T-helper 2 cell (primary cell): ENCODE results near the gene NDUFA8.
A peak's percentile ranks its signal among the peaks of the same experiment; 100 is the strongest.

Experiments
- DNase-seq, 5 experiments: peaks; one replicate each; pipeline versions ENCODE4 v3.0.0 to v3.0.0-alpha.2; 2012 to 2022

NDUFA8 gene

DNA sequence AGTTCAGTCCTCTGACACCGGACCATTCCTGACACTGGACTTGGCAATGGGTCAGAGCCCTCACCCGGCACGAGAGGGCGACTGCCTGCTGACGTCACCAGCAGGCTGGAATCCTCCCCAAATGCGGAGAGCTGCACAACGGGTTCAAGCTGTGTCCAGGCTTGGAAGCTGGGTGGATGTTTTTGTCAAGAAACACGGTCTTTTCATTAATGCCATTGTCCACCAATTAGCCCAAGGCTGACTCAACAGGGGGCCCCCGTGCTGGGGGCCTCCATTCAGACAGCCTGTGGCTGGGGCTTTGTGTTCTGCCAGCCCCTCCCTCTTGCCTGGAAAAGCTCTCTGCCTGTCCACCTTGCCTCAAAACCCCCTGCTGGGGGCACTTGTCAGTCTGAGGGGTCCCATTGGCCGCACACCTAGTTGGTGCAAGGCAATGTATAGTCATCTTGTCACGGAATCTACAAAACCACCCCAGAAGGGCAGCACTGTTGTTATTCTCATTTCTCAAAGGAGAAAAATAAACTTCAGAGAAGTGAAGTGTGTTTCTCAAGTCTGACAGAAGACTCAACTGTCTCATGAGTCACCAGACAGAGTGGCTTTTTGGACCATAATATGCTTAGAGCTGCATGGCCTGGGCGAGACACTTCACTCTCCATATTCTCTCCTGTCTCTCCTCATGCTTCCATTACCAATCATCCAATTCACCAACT is 24.6 kb downstream of the NDUFA8 start:
- DNase-seq = no peak

DNA sequence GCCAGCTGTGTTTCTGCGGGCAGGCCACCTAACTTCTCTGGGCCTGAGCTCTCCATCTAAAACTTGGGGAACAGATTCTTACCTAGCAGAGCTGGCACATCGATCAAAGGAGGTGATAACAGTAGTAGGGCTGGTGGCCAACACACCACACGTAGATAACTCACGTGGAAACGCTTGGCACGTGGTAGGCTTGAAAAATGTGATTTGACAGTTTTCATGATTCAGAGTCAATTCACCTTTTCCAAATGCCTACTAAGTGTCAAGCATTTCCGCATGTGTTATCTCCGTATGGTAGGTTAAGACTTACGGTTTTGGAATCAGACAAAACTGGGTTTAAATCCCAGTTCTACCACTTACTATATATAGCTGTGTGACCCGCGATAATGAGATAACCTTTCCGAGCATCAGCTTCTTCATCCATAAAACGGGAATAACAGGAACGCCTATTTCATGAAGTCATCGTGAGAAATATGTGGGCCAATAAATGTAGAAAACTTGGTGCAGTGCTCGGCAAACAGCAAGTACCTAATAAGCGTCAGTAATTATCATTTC is 25.5 kb downstream of the NDUFA8 start:
- no peak for DNase-seq

DNA sequence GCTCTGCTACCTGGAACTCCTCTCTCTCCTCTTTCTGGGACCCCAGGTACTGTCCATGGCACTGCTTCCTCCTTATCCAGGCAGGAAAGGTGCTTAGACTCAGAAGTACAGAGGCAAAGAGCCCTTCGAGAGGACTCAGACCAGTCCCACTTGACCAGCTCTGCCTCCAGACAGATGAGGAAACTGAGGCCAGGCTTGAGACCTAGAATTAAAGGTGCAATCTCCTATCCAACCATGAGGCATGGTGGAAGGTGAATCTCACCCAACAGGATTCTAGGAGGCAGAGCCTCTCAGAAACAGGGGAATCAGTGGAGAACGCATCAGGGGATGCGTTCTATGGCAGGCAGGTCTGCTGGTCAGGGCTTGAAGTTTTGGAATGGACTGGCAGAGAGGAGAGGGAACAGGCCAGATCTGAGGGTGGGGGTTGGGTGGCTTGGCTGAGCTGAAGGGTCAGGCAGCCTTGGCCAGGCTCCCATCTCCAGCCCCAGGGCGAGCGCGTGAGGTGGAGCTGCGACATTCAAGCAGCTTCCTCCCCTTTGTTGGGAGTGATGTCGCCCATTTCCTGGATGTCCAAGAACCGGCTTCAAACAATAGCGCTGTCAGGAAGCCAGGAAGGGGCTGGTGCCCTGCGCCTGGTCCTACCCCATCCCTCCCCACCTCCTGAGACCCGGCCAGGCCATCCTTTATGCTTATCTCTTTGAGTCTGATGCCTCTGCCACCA is 26.2 kb downstream of the NDUFA8 start:
- DNase-seq = no peak

DNA sequence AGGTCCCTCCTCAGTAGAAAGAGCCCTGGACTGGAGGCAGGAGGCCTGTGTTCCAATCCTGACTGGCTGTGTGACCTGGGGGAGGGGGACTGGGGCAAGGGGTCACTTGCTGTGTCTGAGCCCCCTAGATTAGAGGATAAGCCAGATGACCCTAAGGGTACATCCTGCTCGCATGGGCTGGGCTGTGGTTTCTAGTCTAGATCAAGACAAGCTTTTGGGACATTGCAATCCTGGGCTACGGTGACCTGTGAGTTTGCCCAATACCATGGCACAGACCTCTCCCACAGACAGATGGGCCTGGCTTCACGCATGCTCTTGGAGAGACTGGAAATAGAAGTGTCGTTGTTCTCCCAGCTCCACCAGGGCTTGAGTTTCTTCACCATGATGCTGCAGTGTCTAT is 27.0 kb downstream of the NDUFA8 start:
- DNase-seq = no peak

DNA sequence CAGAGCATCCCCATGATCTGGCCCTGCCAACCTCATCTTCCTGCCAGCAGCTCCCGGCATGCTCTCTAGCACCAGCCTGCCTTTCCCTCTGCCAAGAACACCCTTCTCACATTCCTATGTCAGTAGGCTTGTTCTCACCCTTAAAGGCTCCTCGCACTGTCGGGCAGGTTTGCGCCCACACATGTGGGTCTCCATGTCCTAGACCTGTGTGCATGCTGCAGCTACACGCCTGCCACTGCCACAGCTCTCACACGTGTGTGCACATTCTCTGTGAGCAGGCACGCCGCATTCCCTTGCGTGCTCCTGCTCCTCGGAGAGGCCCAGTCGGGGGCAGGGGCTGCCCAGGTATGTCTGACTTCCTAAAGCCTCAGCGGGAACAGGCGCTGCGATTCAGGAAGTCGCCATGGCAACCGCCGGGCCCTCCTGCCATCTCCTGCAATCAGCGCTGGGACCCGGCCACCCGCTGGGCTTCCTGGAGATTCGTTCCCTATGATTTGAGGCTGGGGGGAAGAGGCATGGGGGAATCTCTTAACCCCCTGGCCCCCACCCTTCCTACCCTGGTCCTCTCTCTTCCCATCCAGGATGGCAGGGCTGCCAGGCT is 28.1 kb downstream of the NDUFA8 start:
- no peak for DNase-seq

DNA sequence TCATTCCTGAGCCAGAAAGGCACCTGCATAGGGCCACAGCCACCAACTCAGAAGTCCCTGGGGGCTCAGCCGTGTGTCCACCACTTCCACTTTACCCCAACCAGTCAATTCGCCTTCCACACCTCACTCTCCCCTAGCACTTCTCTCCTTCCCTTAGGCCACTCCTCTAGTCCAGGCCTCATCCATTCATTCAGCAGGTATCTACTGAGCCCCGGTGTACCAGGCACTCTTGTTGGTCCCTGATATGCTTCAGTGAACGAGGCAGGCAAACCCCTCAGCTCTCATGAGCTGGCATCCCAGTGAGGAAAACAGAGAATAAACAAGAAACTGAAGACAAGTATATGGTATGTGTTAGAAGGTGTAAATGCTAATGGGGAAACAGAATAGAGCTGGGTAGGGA is 28.7 kb downstream of the NDUFA8 start:
- no peak for DNase-seq

DNA sequence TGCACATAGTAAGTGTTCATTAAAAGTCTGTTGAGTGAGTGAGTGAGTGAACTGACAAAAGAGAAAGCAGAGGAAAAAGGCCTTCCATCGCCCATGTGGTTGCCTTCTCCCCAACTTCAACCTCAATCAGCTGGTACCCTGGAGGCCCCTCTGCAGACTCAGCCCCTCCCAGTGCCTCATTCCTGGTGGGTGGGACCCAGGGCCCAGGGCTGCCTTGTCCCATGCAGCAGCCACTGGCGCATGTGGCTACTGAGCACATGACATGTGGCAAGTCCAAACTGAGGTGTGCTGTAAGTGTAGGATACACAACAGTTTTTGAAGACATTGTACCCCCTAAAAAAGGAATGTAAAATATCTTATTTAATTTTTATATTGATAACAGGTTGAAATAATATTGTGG is 29.6 kb downstream of the NDUFA8 start:
- no peak for DNase-seq

DNA sequence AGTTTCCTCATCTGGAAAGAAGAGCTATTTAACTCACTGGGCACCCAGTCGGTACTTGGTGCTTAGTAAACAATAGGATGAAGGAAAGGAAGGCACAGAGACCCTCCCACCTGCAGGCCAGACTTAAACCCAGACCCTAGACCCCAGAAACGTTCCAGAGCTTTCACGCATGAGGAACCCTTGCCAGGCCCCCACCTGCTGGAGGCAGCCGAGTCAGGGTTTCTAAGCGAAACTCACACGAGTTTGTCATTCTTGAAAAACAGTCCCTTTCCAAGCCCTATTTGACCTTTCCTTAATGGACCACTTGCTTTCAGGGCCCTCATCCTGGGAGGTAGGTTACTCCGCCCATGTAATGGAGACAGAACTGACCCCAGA is 30.6 kb downstream of the NDUFA8 start:
- DNase-seq = no peak

DNA sequence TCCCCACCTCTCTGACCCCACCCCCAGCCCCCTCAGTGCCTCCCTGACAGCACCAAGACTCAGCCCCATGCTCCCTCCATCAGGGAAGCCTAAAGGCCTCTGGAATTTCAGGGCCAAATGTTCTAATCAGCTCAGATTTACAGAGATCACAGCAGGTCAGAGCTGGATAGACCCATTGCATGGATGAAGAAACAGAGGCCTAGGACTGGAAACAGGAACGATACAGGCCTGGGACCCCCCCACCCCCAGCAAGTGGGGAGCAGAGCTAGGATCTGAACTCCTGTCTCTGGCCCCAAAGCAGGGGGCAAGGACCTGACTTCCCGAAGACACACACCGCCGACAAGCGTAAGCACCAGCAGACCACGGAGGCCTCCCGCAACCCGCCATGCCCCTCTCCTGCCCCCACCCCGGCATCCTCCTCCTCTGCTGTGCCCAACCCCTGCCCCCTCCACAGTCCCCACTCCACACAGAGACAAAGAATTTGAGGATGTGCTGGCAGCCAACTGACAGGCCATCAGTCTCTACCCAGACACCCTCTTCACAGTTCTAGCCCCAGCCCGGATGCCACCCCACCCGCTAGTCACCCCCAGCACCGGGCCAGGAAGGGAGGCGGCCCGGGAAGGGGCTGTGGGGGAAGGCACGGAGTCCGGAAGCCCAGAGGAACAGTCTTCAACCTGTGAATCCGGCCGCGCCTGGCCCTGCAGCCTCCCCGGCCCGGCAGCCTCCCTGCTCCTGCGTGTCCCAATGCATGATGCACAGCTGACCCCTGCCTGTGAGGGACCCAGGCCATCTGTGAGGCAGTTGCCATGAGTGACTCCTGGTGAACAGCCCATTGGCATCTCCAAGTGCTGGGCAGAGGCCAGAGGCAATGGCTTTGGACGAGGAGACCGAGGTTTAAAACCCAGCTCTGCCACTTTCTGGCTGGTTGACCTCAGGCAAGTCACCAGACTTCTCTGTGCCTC is 31.3 kb downstream of the NDUFA8 start:
- peak in 1 of 5 experiments; percentile 10 for DNase-seq

DNA sequence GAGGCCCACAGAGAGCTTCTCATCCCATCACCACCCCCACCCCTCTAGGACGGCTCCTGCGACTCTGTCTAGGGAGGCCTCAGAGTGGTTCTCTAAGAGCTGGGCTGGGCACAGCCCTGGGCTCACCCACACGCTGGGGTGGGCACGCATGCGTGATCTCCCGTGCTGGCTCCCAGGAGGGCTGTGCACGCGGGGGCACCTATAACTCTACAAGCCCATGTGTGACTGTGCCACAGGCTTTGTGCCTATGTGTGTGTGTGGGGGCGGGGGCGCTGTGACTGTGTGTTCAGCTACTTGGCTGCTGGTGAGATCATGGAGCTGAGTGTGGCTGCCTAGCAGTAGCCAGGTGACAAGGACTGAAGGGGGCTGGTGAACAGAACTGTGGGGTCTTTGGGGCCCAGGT is 32.2 kb downstream of the NDUFA8 start:
- peak in 1 of 5 experiments; percentile 16 for DNase-seq

DNA sequence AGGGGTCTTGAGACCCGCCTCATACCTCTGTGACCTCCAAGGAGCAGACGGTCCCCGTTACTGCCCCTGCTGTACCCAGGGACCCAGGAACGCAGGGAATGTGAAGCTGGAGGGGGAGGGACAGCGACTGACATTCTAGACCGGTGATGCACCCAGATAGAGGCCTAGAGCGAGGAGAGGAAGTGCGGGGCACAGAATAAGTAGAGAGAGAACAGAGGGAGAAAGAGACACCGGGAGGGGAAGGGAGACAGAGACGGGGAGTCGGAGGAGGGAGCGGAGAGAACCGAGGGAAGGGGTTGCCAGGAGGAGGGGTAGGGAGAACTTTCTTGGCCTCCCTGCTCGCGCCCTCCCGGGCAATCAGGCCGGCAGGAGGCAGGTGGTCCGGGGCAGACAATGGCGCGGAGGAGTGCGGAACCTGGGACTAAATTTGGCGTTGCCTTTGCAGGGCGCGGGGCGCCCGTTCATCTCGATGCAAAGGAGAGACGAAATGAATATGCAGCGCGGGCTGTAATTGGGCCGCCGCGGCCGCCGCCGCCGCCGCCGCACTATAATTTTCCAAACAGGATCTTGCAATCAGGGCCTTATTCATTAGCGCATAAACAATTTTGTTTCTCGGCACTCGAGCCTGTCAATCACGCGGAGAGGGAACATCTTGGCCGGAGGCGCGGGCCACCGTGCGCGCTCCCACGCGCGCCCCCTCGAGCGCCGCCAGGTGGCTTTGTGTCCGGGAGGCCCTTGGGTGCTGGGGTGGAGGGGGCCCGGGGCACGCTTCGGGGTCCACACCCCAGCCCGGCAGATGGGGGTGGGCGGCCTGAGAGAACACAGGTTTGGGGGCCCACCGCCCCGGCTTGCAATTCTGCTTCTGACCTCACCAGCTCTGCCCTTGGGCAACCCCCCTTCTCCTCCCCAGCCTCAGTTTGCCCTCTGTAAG is 33.0 kb downstream of the NDUFA8 start:
- DNase-seq = peak in 1 of 5 experiments; percentile 15

DNA sequence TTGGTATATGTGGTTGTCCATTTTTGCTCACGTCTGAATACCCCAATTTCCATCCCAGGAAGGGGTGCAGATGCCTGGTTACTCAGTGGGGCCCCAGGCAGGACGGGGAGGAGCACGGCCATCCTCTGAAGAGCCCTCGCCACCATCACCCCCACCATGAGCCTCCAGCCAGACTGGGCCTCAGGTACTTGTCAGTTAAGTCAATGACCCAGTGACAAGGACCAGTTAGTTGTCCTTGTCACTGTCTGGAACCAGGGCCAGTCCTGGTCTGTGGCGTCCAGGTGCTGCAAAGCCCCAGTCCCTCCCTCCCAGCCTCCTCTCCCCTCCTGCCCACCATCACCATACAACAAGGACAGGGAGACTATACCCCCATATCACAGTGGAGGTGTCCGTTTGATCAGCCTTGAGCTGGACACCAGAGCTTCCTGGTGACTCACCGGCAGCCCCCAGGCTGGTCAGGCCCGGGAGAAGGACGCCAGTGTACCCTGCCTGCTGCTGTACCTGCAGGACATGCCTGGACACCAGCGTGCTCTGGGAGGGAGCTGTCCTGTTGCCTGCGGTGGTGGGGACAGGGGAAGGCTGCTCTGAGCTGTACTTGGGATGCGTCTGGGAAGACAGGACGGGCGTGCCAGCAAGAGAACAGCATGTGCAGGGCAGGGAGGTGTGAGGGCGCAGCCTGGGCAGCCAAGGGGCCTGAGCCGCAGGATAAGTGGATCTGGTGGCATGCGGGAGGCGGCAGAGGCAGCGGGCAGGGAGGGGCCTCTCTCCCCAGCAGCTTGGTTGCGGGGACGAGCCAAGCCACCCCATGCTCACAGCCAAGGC is 33.9 kb downstream of the NDUFA8 start:
- DNase-seq = no peak

DNA sequence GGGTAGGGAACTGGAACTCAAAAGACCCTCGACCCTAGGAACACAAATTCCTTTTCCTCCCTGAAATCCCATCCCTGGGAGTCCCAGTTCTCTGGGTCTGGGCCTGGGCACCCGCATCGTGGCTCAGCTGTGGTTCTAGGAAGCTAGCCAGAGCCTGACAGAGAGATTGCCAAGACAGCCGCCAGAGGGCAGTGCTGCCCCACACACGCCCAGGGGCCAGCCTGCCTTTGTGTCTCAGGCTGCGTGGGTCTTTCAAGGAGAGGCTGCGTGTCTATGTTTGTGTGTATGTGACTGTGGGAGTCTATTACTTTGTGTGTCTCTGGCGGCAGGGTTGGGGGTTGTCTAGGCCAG is 34.4 kb downstream of the NDUFA8 start:
- DNase-seq = peak; percentile 50 to 74 (median 62)

DNA sequence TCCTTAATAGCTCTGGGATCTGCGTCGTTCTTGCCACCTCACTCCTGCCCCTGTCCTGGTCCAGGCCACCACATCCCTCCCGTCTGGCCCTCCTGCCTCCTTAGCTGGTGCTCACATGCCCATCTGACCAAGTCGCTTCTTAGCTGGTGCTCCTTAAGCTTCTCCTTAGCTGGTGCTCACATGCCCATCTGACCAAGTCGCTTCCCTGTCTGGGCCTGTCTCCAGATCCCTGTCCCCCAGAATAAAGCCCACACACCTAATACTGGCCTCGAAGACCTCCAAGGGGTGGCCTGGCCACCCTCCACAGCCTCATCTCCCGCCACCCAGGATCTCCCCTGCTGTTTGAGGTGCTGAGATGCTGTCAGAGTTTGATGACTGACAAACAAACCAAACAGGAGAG is 35.1 kb downstream of the NDUFA8 start:
- DNase-seq = no peak

DNA sequence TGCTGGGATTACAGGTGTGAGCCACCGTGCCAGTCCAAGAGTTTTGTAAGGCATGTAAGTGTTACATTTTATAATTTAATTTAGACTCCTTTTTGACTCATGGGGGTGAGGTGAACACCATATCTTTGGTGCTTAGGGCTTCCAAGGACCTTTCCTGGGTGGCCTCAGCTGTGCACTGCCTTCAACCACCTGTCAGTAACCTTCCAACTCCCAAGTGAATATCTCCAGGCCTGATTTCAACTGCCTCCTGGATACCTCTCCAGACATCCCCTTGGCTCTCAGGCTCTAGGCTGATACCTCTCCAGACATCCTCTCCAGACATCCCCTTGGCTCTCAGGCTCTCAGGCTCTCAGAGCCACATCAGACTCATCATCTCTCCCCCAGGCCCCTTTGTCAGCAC is 35.5 kb downstream of the NDUFA8 start:
- DNase-seq = no peak

DNA sequence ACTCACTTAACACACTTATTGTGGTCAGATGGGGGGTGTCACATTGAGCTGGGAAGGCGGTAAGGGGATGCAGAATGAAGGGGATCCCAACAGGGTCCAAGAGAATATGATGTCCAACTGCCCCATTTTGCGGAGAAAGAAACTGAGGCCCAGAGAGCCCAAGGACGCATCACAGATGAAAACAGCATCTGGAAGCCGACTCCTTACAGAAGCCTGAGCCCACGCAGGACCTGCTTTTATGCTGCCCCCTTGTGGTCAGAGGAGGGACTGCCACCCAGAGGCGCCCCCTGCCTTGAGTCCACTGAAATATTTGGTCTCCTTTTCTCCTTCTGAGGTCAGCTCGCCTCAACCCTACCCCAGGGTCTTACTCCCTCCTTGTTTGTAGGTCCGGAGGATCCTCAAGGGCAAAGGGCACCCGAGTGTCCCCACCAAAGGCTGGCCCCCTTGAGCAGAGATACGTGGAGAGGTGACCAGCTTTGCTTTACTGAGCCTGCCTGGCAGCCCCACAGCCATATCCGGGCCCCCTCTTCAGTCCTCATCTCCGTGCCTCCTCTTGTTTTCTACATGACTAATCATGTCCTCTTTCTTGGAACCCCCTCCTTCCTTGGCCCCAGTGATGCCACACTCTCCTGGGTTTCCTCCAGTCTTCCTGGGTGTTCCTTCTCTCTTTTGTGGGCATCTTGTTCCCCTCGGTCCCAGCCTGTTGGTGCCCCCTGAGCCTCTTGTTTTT is 36.5 kb downstream of the NDUFA8 start:
- peak; percentile 30 to 64 (median 53) for DNase-seq

DNA sequence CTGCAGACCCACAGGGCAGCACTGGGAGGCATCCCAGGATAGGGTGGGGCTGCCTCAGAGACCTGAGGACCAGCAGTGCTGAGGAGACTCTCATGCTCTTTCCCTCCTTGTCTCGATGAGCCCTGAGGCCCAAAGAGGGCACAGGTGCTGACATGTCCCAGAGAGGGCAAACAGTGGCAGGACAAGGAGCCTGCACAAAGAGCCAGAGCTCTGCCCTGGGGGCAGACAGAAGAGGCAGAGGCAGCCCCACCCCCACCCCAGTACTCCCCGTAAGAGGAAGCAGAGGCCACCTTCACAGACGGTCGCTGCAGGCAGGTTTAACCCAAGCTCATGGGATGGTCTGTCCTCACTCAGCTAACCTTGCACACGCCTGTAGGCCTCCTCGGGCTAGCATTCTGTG is 37.1 kb downstream of the NDUFA8 start:
- DNase-seq = no peak

DNA sequence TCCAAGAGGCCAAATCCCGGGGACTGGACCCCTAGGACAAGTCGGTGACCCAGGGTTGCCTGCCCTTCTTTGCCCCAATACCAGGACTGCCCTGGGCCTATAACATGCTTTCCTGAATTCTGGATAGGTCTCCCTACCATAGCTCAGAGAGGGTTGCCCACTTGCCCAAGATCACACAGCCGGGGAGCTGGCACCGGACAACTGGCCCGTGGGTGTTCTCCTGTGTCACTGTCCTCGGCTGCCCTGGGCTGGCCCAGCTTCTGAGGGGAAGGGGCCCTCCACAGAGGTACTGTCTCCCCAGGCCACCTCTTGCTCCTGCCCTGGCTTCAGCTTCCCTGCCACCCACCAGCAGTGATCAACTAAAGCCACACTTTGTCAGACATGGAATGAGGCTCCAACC is 37.6 kb downstream of the NDUFA8 start:
- DNase-seq = no peak

DNA sequence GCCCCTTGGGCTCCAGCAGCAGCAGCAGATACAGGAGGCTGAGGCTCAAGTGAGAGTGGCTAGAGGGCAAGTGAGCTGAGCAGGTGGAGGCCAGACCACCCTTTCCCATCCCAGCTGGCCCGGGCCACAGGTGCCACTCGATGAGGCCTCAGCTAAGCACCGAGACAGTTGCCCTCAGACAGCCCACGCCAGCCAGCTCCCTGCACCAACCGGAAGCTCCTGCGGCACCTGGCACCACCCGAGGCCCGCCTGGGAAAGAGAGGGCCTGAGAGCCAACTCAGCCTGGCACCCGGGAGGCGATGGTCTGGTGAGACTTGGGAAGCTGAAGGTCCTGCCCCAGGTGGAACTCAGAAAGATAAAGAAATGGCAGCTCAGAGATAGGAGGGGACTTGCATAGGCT is 38.2 kb downstream of the NDUFA8 start:
- no peak for DNase-seq
